ENCODE data around the gene CDC42BPB.

DNA sequence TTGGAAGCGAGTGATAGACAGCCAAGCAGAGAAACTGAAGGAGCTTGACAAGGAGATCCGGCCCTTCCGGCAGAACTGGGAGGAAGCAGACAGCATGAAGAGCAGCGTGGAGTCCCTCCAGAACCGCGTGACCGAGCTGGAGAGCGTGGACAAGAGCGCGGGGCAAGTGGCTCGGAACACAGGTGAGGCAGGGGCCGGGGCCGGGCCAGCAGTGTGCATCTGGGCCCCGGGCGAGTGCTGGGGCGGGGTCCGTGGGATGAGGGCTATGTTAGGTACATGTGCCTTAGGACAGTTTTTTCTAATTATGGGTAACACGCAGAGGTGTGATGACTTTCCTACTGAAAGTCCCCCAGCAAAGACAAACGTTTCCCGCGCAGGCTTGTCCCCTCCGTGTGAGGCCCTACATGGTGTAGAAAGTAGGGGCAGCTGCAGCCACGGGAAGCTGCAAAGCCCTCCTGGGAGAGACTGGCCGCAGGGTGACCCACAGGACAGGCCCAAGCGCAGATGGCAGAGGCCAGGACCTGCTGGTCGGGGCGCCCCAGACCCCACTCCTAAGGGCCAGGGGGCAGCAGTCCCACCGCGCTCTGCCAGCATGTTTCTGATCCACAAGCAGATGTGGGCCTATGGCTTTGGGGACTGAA is 154.0 kb downstream of the CDC42BPB start:
- TF ChIP-seq EZH2 (IDR thresholded peaks at IDR 0.05; ENCODE audit: borderline replicate concordance, low read length): no peak
- TF ChIP-seq, protein P1, sequence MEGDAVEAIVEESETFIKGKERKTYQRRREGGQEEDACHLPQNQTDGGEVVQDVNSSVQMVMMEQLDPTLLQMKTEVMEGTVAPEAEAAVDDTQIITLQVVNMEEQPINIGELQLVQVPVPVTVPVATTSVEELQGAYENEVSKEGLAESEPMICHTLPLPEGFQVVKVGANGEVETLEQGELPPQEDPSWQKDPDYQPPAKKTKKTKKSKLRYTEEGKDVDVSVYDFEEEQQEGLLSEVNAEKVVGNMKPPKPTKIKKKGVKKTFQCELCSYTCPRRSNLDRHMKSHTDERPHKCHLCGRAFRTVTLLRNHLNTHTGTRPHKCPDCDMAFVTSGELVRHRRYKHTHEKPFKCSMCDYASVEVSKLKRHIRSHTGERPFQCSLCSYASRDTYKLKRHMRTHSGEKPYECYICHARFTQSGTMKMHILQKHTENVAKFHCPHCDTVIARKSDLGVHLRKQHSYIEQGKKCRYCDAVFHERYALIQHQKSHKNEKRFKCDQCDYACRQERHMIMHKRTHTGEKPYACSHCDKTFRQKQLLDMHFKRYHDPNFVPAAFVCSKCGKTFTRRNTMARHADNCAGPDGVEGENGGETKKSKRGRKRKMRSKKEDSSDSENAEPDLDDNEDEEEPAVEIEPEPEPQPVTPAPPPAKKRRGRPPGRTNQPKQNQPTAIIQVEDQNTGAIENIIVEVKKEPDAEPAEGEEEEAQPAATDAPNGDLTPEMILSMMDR (conservative IDR thresholded peaks at IDR 0.05 in 1 of 2, IDR thresholded peaks at IDR 0.05 in 1 of 2; ENCODE audit: extremely low read depth in 1 of 2, insufficient read depth in 1 of 2, low read depth in 1 of 2, low read length in 2 of 2): no peak

All from mammary epithelial cell (primary cell).